ENCODE results near the gene MCCD1. TPM values are rescaled to one million over a fixed set of nuclear protein-coding genes. Genes with fewer than 3 reads are reported as not detected.
A peak's percentile ranks its signal among the peaks of the same experiment; 100 is the strongest.
"Not testable (repeated sequence)": the region's sequence is repeated elsewhere in the genome, so short reads cannot be mapped to it uniquely, and the experiment has no call there.

Gene MCCD1
- total RNA-seq, 1 experiment from 2014 or later: not detected

GRCh38 chr6:31493550-31493874, 35.2 kb upstream of the MCCD1 start:
- H3K4me1 ChIP-seq (ENCODE audit: control insufficient read depth, insufficient read depth, low read length): peaks cover 11% of the 10 kb centered on the region; the same call in 1 of the 2 replicates
- H3K4me3 ChIP-seq (ENCODE audit: low read depth in 2 of 2, low read length in 2 of 2): peak overlapping the region; percentile 79 to 83
- ATAC-seq; in situ Hi-C loops (cut with HindIII; ENCODE audit: low pct_unique_long_range_greater_than_20kb, low sequenced_read_pairs); H3K36me3 ChIP-seq (ENCODE audit: control insufficient read depth, insufficient read depth, low read length); BruUV-seq (replicated peaks); CTCF ChIA-PET; H3K27me3 ChIP-seq (ENCODE audit: control insufficient read depth, insufficient read depth, low read length); DNase-seq (ENCODE audit: low read depth, low spot score); H3K9me3 ChIP-seq (ENCODE audit: control insufficient read depth, insufficient read depth, low read depth, low read length): not testable (repeated sequence)
- POLR2A ChIA-PET: interaction anchor here (0.6 to 1.0 kb wide), 2 partner anchors 48 to 1737 kb away, joined by 3 to 9 read pairs; partner anchors contain the start of gene DDX39B
- peak overlapping the region; percentile 95 for H3K27ac ChIP-seq (ENCODE audit: low read length)
- intact Hi-C loops (cut with micrococcal nuclease; ENCODE audit: unreplicated experiment): loop anchor here (2.0 to 5.0 kb wide), 2 partner anchors 47 to 104 kb away; no protein-coding TSS in a partner anchor

- ChIA-PET CTCF (interaction anchor here (0.6 to 1.6 kb wide), 2 partner anchors 104 to 113 kb away, joined by 3 to 11 read pairs; no protein-coding TSS in a partner anchor), POLR2A (interaction anchor here (0.6 to 1.0 kb wide), 4 partner anchors 48 to 1736 kb away, joined by 3 to 9 read pairs (median 4); partner anchors contain the start of gene DDX39B)
- intact Hi-C loops (cut with micrococcal nuclease; ENCODE audit: unreplicated experiment) (loop anchor here (2.0 to 5.0 kb wide), 2 partner anchors 47 to 103 kb away; no protein-coding TSS in a partner anchor), in situ Hi-C loops (cut with HindIII; ENCODE audit: low pct_unique_long_range_greater_than_20kb, low sequenced_read_pairs) (no loop called here)
- TF ChIP-seq REST (IDR thresholded peaks at IDR 0.05; ENCODE audit: insufficient read depth in 1 of 2, low read depth in 2 of 2, low read length in 1 of 2) (no peak), SIN3A (IDR thresholded peaks at IDR 0.05; ENCODE audit: borderline replicate concordance, insufficient read depth, low read depth, low read length) (0 out of 2 replicates have a peak, but pooled peaks have one; percentile 57), CTCF (IDR thresholded peaks at IDR 0.05) (peak; percentile 95)
- DNase-seq (ENCODE audit: low read depth, low spot score) (no peak), ATAC-seq (peak; percentile 73)
- Histone ChIP-seq H3K27ac (ENCODE audit: low read length) (peak overlapping the region; percentile 95), H3K4me3 (ENCODE audit: low read depth in 2 of 2, low read length in 2 of 2) (peak overlapping the region; percentile 79 to 83), H3K9me3 (ENCODE audit: control insufficient read depth, insufficient read depth, low read depth, low read length) (no peaks in the 10 kb centered on the region), H3K27me3 (ENCODE audit: control insufficient read depth, insufficient read depth, low read length) (no peaks in the 10 kb centered on the region), H3K36me3 (ENCODE audit: control insufficient read depth, insufficient read depth, low read length) (no peaks in the 10 kb centered on the region; the same call in 1 of the 2 replicates), H3K4me1 (ENCODE audit: control insufficient read depth, insufficient read depth, low read length) (peaks cover 11% of the 10 kb centered on the region; the same call in 1 of the 2 replicates)
- no TSS peak for BruUV-seq (replicated peaks)
Observed at GRCh38 chr6:31493875-31494694, 34.7 kb upstream of the MCCD1 start.

- ATAC-seq: peak; percentile 25
- TF ChIP-seq POLR2AphosphoS5 (IDR thresholded peaks at IDR 0.05; ENCODE audit: low read depth, low read length) (no peak), REST (IDR thresholded peaks at IDR 0.05; ENCODE audit: insufficient read depth in 1 of 2, low read depth in 2 of 2, low read length in 1 of 2) (no peak), SIN3A (IDR thresholded peaks at IDR 0.05; ENCODE audit: borderline replicate concordance, insufficient read depth, low read depth, low read length) (no peak), TCF7L2 (IDR thresholded peaks at IDR 0.05; ENCODE audit: low read depth, low read length) (no peak), CTCF (IDR thresholded peaks at IDR 0.05) (no peak)
- CTCF ChIA-PET: interaction anchor here (0.6 to 1.6 kb wide), 2 partner anchors 52 to 103 kb away, joined by 3 to 5 read pairs; partner anchors contain the start of gene NFKBIL1
- no peak for DNase-seq (ENCODE audit: low read depth, low spot score)
- H3K4me1 ChIP-seq (ENCODE audit: control insufficient read depth, insufficient read depth, low read length): peaks cover 14% of the 10 kb centered on the region; the same call in 1 of the 2 replicates
- in situ Hi-C loops (cut with HindIII; ENCODE audit: low pct_unique_long_range_greater_than_20kb, low sequenced_read_pairs) (no loop called here), intact Hi-C loops (cut with micrococcal nuclease; ENCODE audit: unreplicated experiment) (no loop called here)
- POLR2A ChIA-PET: interaction anchor here (1.0 to 1.1 kb wide), 2 partner anchors 46 to 48 kb away, joined by 3 read pairs; no protein-coding TSS in a partner anchor
- no peaks in the 10 kb centered on the region for H3K27me3 ChIP-seq (ENCODE audit: control insufficient read depth, insufficient read depth, low read length)
- peak overlapping the region; percentile 95 for H3K27ac ChIP-seq (ENCODE audit: low read length)
- no peaks in the 10 kb centered on the region; the same call in 1 of the 2 replicates for H3K36me3 ChIP-seq (ENCODE audit: control insufficient read depth, insufficient read depth, low read length)
- H3K9me3 ChIP-seq (ENCODE audit: control insufficient read depth, insufficient read depth, low read depth, low read length): no peaks in the 10 kb centered on the region
- TSS peak; percentile 49 for BruUV-seq (replicated peaks)
- H3K4me3 ChIP-seq (ENCODE audit: low read depth in 2 of 2, low read length in 2 of 2): peak overlapping the region; percentile 79 to 83
Observed at GRCh38 chr6:31495580-31495979, 33.2 kb upstream of the MCCD1 start.

Data from Panc1 (cell line).